Left ventricle myocardium inferior (tissue), 1 donor: ENCODE measurements around the gene NR6A1. TPM values are rescaled to one million over a fixed set of nuclear protein-coding genes. Genes with fewer than 3 reads are reported as not detected.

ENCODE experiments used
- DNase-seq: peaks from one replicate; pipeline ENCODE4 v3.0.0-alpha.2; 2020
- H3K27ac ChIP-seq: fragments of 200-600 bp; replicated peaks from 2 replicates; pipeline ENCODE4 v1.8.0; 2021
- H3K27me3 ChIP-seq: fragments of 200-600 bp; 2 replicates; pipeline ENCODE4 v1.8.0; 2021; ENCODE audit warnings: low read depth
- H3K36me3 ChIP-seq: fragments of 200-600 bp; 2 replicates; pipeline ENCODE4 v1.8.0; 2021
- H3K4me1 ChIP-seq: fragments of 200-600 bp; 2 replicates; pipeline ENCODE4 v1.8.0; 2021
- H3K4me3 ChIP-seq: fragments of 200-600 bp; 2 replicates; pipeline ENCODE4 v1.8.0; 2021; ENCODE audit warnings: mild to moderate bottlenecking, moderate library complexity
- H3K9me3 ChIP-seq: fragments of 200-600 bp; replicated peaks from 2 replicates; pipeline ENCODE4 v1.8.0; 2021
- intact Hi-C: fragments of 100-400 bp; cut with micrococcal nuclease; formaldehyde crosslinking; loops from one replicate; pipeline ENCODE4 v1.11.0; 2022
- total RNA-seq: library from RNA; stranded (reverse); fragmentation: NEBNext Ultra II Directional; extraction: Animal tissue kit (Norgen Biotek cat#: 25700); gene quantifications from one replicate; pipeline ENCODE4 v1.2.1, GENCODE V29; 2021
- TF ChIP-seq, protein P1 (sequence below): fragments of 200-600 bp; IDR thresholded peaks from 2 replicates; pipeline ENCODE4 v1.8.0; 2021; ENCODE audit warnings: antibody characterized with exemption, mild to moderate bottlenecking, borderline replicate concordance
- donor health status: DM: no; HTN: yes; CAD: no; lungs with severe emphysema.

The NR6A1 gene
- total RNA-seq, 1 donor from 2014 or later, result 1.0 TPM

DNA sequence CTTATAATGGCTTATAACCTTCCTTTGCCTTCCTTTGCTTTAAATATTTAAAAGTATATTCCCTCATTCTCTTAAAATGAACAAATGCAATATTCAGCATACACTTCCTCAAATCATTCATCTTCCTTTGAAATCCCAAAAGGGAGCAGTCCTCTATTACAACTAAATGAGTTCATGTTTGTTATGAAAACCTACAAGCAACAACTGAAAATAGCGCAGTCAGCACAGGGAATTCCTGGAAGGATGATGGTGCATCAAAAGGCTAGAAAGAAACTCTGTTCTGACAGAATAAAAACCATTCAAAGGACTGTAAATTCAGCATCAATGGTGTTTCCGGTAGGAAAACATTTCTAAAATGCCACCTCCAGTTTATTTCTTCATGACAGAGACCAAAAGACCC is 3.3 kb downstream of the NR6A1 start:
- no peaks in the 10 kb centered on the region for H3K36me3 ChIP-seq
- H3K27me3 ChIP-seq, result peaks cover 55% of the 10 kb centered on the region
- H3K4me3 ChIP-seq, result no peak overlapping the region
- no peak overlapping the region for H3K27ac ChIP-seq
- H3K9me3 ChIP-seq, result no peaks in the 10 kb centered on the region
- TF ChIP-seq, protein P1, sequence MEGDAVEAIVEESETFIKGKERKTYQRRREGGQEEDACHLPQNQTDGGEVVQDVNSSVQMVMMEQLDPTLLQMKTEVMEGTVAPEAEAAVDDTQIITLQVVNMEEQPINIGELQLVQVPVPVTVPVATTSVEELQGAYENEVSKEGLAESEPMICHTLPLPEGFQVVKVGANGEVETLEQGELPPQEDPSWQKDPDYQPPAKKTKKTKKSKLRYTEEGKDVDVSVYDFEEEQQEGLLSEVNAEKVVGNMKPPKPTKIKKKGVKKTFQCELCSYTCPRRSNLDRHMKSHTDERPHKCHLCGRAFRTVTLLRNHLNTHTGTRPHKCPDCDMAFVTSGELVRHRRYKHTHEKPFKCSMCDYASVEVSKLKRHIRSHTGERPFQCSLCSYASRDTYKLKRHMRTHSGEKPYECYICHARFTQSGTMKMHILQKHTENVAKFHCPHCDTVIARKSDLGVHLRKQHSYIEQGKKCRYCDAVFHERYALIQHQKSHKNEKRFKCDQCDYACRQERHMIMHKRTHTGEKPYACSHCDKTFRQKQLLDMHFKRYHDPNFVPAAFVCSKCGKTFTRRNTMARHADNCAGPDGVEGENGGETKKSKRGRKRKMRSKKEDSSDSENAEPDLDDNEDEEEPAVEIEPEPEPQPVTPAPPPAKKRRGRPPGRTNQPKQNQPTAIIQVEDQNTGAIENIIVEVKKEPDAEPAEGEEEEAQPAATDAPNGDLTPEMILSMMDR, result no peak
- intact Hi-C loops, result no loop called here
- H3K4me1 ChIP-seq, result peaks cover 38% of the 10 kb centered on the region
- DNase-seq, result no peak

DNA sequence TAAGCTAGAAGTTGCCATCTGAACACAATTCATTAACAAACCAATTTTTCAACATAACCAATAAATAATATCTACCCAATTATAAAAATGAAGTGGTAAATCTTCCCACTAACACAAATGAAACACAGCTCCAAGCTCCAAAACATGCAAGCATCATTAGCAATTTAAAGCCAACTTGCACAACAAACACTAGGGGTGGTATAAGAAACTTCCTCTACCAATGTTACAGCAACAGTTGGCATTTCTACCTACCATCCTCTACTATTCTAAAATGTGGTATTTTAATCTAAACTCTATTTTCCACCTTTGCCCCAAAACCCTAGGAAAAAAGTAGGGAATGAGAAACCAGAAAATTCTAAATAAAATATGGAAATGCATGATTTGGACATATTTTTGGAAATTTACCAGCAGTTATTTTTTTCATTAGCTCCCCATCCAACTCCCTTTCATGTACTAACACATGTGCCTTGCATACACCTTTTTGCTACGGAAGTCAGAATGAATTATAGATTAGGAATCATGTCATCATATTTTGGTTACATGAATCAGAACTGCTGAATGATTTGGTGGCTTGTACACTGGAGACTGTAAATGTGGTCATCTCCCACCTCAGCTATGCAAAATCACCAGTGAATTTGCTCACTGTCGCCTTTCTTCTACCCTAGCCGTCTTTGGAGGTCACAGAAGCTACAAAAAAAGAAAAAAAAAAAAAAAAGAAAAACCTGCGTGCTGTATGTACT is 4.1 kb downstream of the NR6A1 start:
- no peaks in the 10 kb centered on the region for H3K36me3 ChIP-seq
- no peak overlapping the region for H3K4me3 ChIP-seq
- H3K27me3 ChIP-seq, result peaks cover 57% of the 10 kb centered on the region
- H3K27ac ChIP-seq, result no peak overlapping the region
- H3K4me1 ChIP-seq, result peaks cover 35% of the 10 kb centered on the region
- no peak for DNase-seq
- no peaks in the 10 kb centered on the region for H3K9me3 ChIP-seq
- intact Hi-C loops, result no loop called here
- TF ChIP-seq, protein P1, result no peak

DNA sequence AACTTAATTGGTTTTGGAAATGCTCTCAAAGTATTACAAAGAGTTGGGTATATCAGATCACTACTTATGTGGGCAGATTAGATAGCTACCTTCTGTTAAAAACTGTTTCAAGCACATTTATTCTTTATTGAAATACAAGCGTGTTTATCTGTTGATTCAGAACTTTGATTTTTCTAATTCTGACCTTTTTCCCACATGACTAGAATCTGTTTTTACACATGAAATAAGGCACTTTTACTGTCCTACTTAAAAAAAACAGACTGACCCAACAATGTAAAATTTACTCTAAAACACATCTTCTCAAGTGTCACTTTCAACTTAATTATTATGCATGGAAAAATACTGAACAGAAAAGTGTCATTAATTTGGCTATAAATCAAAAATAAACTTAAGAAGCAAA is 4.8 kb downstream of the NR6A1 start:
- Histone ChIP-seq H3K36me3 (no peaks in the 10 kb centered on the region), H3K4me1 (peaks cover 31% of the 10 kb centered on the region), H3K4me3 (no peak overlapping the region), H3K9me3 (no peaks in the 10 kb centered on the region), H3K27me3 (peaks cover 57% of the 10 kb centered on the region), H3K27ac (no peak overlapping the region)
- intact Hi-C loops, result no loop called here
- TF ChIP-seq, protein P1, result no peak
- no peak for DNase-seq

DNA sequence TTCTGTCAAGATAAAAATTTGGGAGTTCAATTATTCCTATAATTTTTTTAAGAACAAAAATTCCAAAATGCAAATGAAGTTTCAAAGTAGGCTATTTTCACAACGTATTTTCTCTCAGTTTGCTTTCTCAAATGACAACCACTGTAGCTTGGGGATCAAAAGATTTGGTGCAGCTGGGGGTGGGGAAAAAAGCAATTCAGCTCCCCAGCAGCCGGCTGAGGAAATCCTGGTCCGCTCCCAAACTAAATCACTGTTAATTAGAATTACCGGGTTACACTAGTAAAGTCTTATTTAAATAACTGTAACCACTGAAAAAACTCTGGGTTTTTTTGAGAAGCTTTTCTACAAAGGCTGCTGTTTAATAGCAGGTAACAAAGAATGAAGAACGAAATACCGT is 5.7 kb downstream of the NR6A1 start:
- intact Hi-C loops, result no loop called here
- Histone ChIP-seq H3K27me3 (peaks cover 57% of the 10 kb centered on the region), H3K36me3 (no peaks in the 10 kb centered on the region), H3K9me3 (no peaks in the 10 kb centered on the region), H3K4me3 (no peak overlapping the region), H3K27ac (no peak overlapping the region), H3K4me1 (peaks cover 24% of the 10 kb centered on the region)
- TF ChIP-seq, protein P1, result no peak
- DNase-seq, result no peak

DNA sequence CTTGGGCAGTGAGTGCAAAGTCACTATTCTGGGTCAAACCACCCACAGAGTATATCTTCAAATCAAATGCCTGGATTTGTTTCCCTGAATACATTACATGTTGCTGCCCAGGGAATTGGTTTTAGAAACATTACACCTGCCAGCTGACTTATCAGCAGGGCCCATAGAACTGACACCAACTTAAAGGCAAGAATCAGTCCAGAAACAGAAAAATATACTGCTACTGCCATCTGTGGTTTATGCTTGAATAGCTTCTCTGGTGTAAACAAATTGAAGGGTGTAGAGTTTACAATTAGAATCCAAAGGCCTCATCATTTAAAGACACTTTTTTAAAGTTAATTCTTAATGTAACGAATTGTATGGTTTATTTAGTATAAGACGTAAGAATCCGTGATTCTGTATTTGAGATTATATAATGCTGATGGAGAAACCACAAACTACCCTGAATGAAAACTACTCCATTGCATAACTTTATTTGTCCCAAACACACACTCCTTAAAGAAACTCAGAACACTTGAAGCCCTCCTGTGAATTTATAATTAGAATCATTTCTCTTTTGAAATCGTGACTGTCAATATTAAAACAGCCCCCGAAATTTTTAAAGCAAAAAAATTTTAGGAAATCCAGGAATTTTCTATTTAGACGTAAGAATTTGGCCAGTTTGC is 6.2 kb downstream of the NR6A1 start:
- intact Hi-C loops, result no loop called here
- DNase-seq, result no peak
- Histone ChIP-seq H3K36me3 (no peaks in the 10 kb centered on the region), H3K27ac (no peak overlapping the region), H3K9me3 (no peaks in the 10 kb centered on the region), H3K27me3 (peaks cover 52% of the 10 kb centered on the region), H3K4me3 (no peak overlapping the region), H3K4me1 (peaks cover 19% of the 10 kb centered on the region)
- TF ChIP-seq, protein P1, result peak; percentile 18
